Fibroblast of skin of abdomen (primary cell): ENCODE data around the gene AKR1C1.
"Not testable (repeated sequence)": the region's sequence is repeated elsewhere in the genome, so short reads cannot be mapped to it uniquely, and the experiment has no call there.

Experiments used
- DNase-seq: peaks from one replicate; pipeline ENCODE4 v3.0.0-alpha.2; 2013

AKR1C1 gene

GRCh38 chr10:4984223-4984622, 21.0 kb downstream of the AKR1C1 start:
- DNase-seq, result no peak

DNA sequence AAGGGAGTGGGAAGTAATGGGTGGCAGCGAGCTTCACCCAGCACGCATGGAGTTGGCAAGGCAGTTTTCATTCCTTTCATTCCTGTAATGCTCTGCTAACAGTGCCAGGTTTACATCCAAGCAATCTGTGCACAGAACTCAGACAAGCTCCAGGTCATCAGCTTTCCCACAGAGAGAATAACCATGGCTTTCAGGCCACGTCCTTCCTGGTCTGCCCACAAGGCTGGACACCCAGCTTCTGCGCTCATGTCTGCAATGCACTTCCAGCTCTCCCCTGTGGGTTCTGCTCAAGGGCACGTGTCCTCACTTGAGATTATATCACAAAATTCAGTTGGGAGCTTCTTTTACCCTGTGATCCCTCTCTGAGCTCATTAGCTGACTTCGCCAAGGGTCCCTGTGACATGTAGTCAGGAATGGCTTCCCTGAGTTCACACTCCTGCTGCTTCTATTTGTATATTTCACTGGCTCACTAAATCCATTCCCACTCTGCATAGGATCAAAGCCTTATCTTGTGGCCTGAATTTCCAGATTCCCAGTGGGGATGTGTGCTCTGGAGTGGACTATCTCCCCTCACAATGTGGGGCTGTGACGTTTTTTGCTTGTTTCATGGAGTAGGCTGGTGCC, 21.9 kb downstream of the AKR1C1 start:
- no peak for DNase-seq

DNA sequence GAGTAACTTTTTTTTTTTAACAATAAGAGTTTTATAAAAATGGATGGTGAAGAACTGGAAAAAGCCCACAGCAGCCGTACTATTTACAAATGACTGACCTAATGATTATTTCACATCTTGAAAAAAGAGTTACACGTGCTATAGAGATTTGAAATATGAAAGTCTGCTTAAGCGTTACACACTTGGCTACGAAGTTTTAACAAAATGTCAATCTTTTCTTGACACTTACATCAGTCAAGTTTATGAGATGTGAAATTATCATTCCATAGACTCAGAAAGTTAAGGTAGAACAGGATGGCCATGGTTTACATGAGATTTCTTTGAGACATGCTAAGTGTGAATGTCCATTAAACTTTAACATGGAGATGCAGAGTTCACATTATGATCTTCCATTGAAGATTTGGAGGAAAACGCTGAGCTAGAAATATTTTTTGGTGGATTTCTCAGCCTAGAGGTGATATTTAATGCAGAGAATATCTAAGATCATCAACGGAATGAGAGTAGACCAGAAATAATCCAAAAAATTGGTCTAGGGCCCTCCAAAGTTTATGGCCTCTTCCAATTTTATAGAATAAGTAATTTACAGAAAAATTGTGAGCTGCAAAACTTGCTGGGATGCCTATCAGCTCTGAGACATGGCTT, 24.9 kb downstream of the AKR1C1 start:
- DNase-seq, result not testable (repeated sequence)

GRCh38 chr10:4990217-4990616, 27.0 kb downstream of the AKR1C1 start:
- no peak for DNase-seq

DNA sequence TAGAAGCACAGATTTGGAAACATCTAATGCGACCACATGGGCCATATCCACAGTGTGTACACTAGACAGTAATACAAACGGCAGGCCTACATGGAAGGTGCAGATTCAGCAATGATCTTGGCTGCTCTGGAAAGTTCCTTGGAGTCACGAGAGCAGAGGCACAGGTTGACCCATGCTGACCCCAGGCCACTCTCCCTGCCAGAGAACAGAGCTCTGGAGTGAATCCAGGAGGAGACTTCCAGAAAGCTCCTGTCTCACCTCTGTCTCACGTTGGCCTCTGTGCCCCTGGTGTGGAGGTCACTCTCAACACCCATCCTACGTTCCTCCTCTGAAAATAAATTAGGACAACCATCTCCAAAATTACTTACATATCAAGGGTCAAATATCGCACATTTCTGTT, 28.2 kb downstream of the AKR1C1 start:
- not testable (repeated sequence) for DNase-seq

GRCh38 chr10:4992564-4992963, 29.3 kb downstream of the AKR1C1 start:
- DNase-seq, result not testable (repeated sequence)

GRCh38 chr10:4994260-4994659, 31.0 kb downstream of the AKR1C1 start:
- not testable (repeated sequence) for DNase-seq

GRCh38 chr10:4998671-4999070, 35.5 kb downstream of the AKR1C1 start:
- no peak for DNase-seq

DNA sequence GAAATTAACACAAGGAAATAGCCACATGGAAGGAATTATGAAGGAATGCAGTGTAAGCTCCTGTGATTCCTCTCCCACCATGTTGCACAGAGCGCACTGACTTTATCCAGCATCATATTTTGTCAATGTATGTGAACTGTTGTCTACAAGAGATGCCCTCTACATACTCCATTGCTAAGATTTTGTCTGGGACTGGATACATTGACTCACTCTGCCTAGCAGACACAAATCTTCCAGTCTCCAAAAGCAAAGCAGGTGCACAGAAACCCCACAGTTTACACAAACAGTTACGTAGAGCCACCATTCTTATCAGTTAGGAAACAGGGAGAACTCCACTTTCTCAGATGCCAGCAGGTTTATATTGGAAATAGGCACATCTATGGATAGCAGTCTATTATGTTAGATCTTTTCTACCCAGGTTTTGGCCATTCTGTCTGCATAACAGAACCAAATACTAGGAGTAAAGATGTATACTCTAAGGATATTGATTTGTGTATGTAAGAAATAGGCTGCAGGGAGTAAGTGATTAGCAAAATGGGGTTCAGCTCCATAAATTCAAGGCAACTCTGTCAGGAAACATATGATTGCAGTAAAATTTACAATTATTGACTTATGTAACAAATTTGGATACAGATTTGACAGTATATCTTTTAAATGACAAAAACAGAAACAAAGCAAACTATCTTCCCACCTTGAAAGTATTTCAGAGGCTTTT, 39.0 kb downstream of the AKR1C1 start:
- no peak for DNase-seq

GRCh38 chr10:5003127-5004029, 40.2 kb downstream of the AKR1C1 start, which contains the start of gene AKR1C2:
Gene AKR1C2 (minus strand): TSS chr10:5003857. CDS start chr10:5003835, 22 bp downstream.
- peak; percentile 6 for DNase-seq

GRCh38 chr10:5004030-5004385, 40.8 kb downstream of the AKR1C1 start:
- DNase-seq, result not testable (repeated sequence)

- not testable (repeated sequence) for DNase-seq
Measured at GRCh38 chr10:5004501-5004900, 41.3 kb downstream of the AKR1C1 start.

- not testable (repeated sequence) for DNase-seq
Measured at GRCh38 chr10:5008857-5009548, 45.8 kb downstream of the AKR1C1 start.

DNA sequence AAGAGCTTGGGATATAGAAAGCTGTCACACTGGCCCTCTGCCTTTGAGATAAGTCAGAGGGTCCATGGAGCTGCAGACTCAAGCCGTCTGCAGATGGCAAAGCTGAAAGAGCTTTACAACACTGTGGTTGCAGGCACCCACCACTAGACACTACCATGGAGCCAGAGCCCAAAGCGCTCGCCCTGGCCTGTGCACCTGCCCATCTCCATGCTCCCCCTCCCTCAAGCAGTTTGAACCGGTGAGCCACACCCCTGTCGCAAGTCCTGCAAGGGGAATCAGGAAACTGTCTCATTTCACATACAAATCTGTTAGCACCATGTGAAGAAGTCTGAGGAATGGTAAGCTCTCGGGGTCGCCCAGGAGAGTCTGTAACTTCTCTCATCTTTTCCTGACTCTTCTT, 46.8 kb downstream of the AKR1C1 start:
- not testable (repeated sequence) for DNase-seq

DNA sequence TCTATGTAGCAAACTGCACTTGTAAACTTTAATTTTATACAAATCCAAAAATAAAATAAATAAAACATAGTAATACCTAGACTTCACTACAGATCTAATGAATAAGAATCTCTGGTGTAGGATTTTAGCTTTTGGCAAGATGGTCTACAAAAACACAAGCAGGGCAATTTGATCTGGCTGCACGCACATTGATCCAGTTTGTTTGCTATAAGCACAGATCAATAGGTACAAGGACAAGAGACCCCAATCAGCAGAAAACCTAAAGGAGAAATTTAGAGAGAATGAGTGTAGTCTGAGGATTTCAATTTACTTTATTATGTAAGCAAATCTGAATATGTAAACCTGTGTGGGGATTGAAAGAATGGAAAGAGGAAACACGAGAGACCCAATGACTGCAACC, 48.2 kb downstream of the AKR1C1 start:
- not testable (repeated sequence) for DNase-seq

GRCh38 chr10:5012595-5012994, 49.4 kb downstream of the AKR1C1 start:
- no peak for DNase-seq

DNA sequence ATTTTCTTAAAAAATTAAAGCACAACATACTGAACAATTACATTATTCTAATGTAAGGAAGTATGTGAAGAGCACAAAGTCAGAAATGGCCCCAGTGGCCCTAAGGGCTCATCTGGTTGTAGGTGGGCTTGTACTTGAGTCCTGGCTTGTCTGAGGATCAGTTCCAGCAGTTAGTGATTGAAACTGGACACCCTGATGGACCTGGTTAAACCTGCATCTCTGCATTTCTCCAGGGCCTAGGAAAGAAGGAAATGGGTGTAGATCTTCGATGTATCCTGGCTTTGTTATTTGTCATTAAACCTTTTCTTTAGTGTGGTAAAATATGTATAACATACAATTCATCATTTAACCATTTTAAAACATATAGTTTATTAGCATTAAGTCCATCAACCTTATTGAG, 50.2 kb downstream of the AKR1C1 start:
- no peak for DNase-seq

GRCh38 chr10:5014200-5014910, 51.1 kb downstream of the AKR1C1 start:
- not testable (repeated sequence) for DNase-seq

GRCh38 chr10:5014936-5015335, 51.7 kb downstream of the AKR1C1 start:
- no peak for DNase-seq

GRCh38 chr10:5018134-5018533, 54.9 kb downstream of the AKR1C1 start:
- DNase-seq, result peak; percentile 5

DNA sequence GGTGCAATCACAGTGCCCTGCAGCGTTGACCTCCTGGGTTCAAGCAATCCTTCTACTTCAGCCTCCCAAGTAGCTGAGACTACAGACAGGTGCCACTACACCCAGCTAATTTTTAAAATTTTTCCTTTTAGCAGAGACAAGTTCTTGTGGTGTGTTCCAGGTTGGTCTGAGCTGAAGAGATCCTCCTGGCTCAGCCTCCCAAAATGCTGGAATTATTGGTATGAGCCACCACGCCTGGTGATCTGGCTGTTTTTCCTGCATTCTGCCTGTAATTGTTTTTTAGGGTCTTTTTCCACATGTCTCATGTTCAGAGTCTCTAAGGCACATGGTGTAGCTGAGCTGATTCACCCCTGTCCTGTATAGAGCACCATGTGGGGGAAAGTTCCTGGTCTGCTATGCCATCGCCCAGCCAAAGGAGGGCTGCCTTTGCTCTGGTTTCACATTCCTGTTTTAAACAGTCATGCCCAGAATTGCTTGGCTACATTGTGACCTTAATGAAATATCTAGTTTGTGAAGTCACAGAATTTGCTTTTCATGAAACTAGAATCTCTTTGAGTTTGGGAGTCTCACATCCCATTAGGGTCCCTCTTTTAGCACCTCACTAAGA, 55.6 kb downstream of the AKR1C1 start:
- DNase-seq, result peak; percentile 32
